ENCODE data around the gene HMGXB4. TPM values are rescaled to one million over a fixed set of nuclear protein-coding genes. Genes with fewer than 3 reads are reported as not detected.
"Not testable (repeated sequence)": the region's sequence is repeated elsewhere in the genome, so short reads cannot be mapped to it uniquely, and the experiment has no call there.

The HMGXB4 gene
- 7.5 TPM for total RNA-seq
- long read RNA-seq, full-length matches to known transcripts = 6 of 11 reads
- long read RNA-seq, partial matches to known transcripts = 4 of 11 reads
- long read RNA-seq, other reads (novel, unspliced or antisense) = 1 of 11 reads

GRCh38 chr22:35257321-35258190 lies at the start of gene HMGXB4:
Gene HMGXB4, plus strand, starts transcription at chr22:35257493. Its CDS starts 4,898 bp downstream, at chr22:35262391.
- DNase-seq (peak; percentile 94), ATAC-seq (ENCODE audit: poor library complexity) (peak; percentile 98)
- intact Hi-C loops (cut with DNase I) = no loop called here

GRCh38 chr22:35208003-35208402 lies 49.3 kb upstream of the HMGXB4 start:
- no peak for ATAC-seq (ENCODE audit: poor library complexity)
- intact Hi-C loops (cut with DNase I) = no loop called here
- DNase-seq = no peak

- DNase-seq (no peak), ATAC-seq (ENCODE audit: poor library complexity) (no peak)
- intact Hi-C loops (cut with DNase I) = no loop called here
These were observed 48.1 kb upstream of the HMGXB4 start for GRCh38 chr22:35209203-35209602.

GRCh38 chr22:35212009-35212408 lies 45.3 kb upstream of the HMGXB4 start:
- ATAC-seq (ENCODE audit: poor library complexity) (no peak), DNase-seq (no peak)
- intact Hi-C loops (cut with DNase I) = no loop called here

- intact Hi-C loops (cut with DNase I) = no loop called here
- ATAC-seq (ENCODE audit: poor library complexity) (no peak), DNase-seq (no peak)
These were observed 44.3 kb upstream of the HMGXB4 start for GRCh38 chr22:35212996-35213395.

GRCh38 chr22:35214968-35215367 lies 42.3 kb upstream of the HMGXB4 start:
- intact Hi-C loops (cut with DNase I) = no loop called here
- DNase-seq = no peak
- ATAC-seq (ENCODE audit: poor library complexity) = no peak

GRCh38 chr22:35215993-35216392 lies 41.3 kb upstream of the HMGXB4 start:
- DNase-seq = no peak
- intact Hi-C loops (cut with DNase I) = no loop called here
- ATAC-seq (ENCODE audit: poor library complexity) = no peak

- DNase-seq (no peak), ATAC-seq (ENCODE audit: poor library complexity) (no peak)
- intact Hi-C loops (cut with DNase I) = no loop called here
These were observed 39.8 kb upstream of the HMGXB4 start for GRCh38 chr22:35217527-35217926.

- no peak for ATAC-seq (ENCODE audit: poor library complexity)
- intact Hi-C loops (cut with DNase I) = no loop called here
These were observed 39.2 kb upstream of the HMGXB4 start for GRCh38 chr22:35218079-35218478.

GRCh38 chr22:35219012-35219411 lies 38.3 kb upstream of the HMGXB4 start:
- DNase-seq (no peak), ATAC-seq (ENCODE audit: poor library complexity) (no peak)
- intact Hi-C loops (cut with DNase I) = no loop called here

More at GRCh38 chr22:35218079-35218478, 39.2 kb upstream of the HMGXB4 start:
- no peak for DNase-seq

- no peak for ATAC-seq (ENCODE audit: poor library complexity)
- DNase-seq = no peak
- intact Hi-C loops (cut with DNase I) = no loop called here
These were observed 37.1 kb upstream of the HMGXB4 start for GRCh38 chr22:35220221-35220620.

GRCh38 chr22:35225010-35225409 lies 32.3 kb upstream of the HMGXB4 start:
- no peak for ATAC-seq (ENCODE audit: poor library complexity)
- no peak for DNase-seq
- intact Hi-C loops (cut with DNase I) = no loop called here

- DNase-seq (no peak), ATAC-seq (ENCODE audit: poor library complexity) (no peak)
- intact Hi-C loops (cut with DNase I) = no loop called here
These were observed 30.2 kb upstream of the HMGXB4 start for GRCh38 chr22:35226958-35227647.

GRCh38 chr22:35229865-35230264 lies 27.4 kb upstream of the HMGXB4 start:
- intact Hi-C loops (cut with DNase I) = no loop called here
- no peak for ATAC-seq (ENCODE audit: poor library complexity)
- DNase-seq = no peak

GRCh38 chr22:35230417-35230816 lies 26.9 kb upstream of the HMGXB4 start:
- DNase-seq = no peak
- no peak for ATAC-seq (ENCODE audit: poor library complexity)
- intact Hi-C loops (cut with DNase I) = no loop called here

GRCh38 chr22:35230839-35231584 lies 26.3 kb upstream of the HMGXB4 start:
- ATAC-seq (ENCODE audit: poor library complexity) (no peak), DNase-seq (no peak)
- intact Hi-C loops (cut with DNase I) = no loop called here

GRCh38 chr22:35231585-35232084 lies 25.7 kb upstream of the HMGXB4 start:
- peak; percentile 39 for ATAC-seq (ENCODE audit: poor library complexity)
- intact Hi-C loops (cut with DNase I) = no loop called here
- peak; percentile 51 for DNase-seq

GRCh38 chr22:35238749-35239148 lies 18.5 kb upstream of the HMGXB4 start:
- intact Hi-C loops (cut with DNase I); ATAC-seq (ENCODE audit: poor library complexity): not testable (repeated sequence)

GRCh38 chr22:35244507-35244906 lies 12.8 kb upstream of the HMGXB4 start:
- DNase-seq; intact Hi-C loops (cut with DNase I); ATAC-seq (ENCODE audit: poor library complexity): not testable (repeated sequence)

More at GRCh38 chr22:35238749-35239148, 18.5 kb upstream of the HMGXB4 start:
- not testable (repeated sequence) for DNase-seq
